ENCODE results near the gene ADH1B. TPM values are rescaled to one million over a fixed set of nuclear protein-coding genes. Genes with fewer than 3 reads are reported as not detected.

ADH1B gene
- total RNA-seq, 1 experiment from 2014 or later, result 1.0 TPM

- TF ChIP-seq, protein P1, sequence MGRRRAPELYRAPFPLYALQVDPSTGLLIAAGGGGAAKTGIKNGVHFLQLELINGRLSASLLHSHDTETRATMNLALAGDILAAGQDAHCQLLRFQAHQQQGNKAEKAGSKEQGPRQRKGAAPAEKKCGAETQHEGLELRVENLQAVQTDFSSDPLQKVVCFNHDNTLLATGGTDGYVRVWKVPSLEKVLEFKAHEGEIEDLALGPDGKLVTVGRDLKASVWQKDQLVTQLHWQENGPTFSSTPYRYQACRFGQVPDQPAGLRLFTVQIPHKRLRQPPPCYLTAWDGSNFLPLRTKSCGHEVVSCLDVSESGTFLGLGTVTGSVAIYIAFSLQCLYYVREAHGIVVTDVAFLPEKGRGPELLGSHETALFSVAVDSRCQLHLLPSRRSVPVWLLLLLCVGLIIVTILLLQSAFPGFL (CRISPR knock-in tag; IDR thresholded peaks at IDR 0.05; ENCODE audit: borderline replicate concordance), result no peak
- TF ChIP-seq ZNF396 (CRISPR knock-in tag; IDR thresholded peaks at IDR 0.05; ENCODE audit: borderline replicate concordance), result no peak
- TF ChIP-seq ZNF232 (CRISPR knock-in tag; IDR thresholded peaks at IDR 0.05), result no peak
- TF ChIP-seq JAZF1 (CRISPR knock-in tag; IDR thresholded peaks at IDR 0.05), result no peak
- no peak for TF ChIP-seq NR3C1 (CRISPR knock-in tag; conservative IDR thresholded peaks at IDR 0.05; ENCODE audit: low read depth)
- no peak for TF ChIP-seq ZNF416 (CRISPR knock-in tag; IDR thresholded peaks at IDR 0.05)
- TF ChIP-seq GRHL2 (CRISPR knock-in tag; IDR thresholded peaks at IDR 0.05; ENCODE audit: insufficient replicate concordance, severe bottlenecking), result no peak
- TF ChIP-seq KAT7 (CRISPR knock-in tag; IDR thresholded peaks at IDR 0.05; ENCODE audit: borderline replicate concordance), result no peak
- no peak for TF ChIP-seq ETV6 (CRISPR knock-in tag; IDR thresholded peaks at IDR 0.05)
- no peak for TF ChIP-seq ZNF317 (CRISPR knock-in tag; IDR thresholded peaks at IDR 0.05; ENCODE audit: borderline replicate concordance, low read depth)
- TF ChIP-seq, protein P2, sequence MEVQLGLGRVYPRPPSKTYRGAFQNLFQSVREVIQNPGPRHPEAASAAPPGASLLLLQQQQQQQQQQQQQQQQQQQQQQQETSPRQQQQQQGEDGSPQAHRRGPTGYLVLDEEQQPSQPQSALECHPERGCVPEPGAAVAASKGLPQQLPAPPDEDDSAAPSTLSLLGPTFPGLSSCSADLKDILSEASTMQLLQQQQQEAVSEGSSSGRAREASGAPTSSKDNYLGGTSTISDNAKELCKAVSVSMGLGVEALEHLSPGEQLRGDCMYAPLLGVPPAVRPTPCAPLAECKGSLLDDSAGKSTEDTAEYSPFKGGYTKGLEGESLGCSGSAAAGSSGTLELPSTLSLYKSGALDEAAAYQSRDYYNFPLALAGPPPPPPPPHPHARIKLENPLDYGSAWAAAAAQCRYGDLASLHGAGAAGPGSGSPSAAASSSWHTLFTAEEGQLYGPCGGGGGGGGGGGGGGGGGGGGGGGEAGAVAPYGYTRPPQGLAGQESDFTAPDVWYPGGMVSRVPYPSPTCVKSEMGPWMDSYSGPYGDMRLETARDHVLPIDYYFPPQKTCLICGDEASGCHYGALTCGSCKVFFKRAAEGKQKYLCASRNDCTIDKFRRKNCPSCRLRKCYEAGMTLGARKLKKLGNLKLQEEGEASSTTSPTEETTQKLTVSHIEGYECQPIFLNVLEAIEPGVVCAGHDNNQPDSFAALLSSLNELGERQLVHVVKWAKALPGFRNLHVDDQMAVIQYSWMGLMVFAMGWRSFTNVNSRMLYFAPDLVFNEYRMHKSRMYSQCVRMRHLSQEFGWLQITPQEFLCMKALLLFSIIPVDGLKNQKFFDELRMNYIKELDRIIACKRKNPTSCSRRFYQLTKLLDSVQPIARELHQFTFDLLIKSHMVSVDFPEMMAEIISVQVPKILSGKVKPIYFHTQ (CRISPR knock-in tag; IDR thresholded peaks at IDR 0.05), result no peak
- no peak for TF ChIP-seq ZNF121 (CRISPR knock-in tag; IDR thresholded peaks at IDR 0.05)
- TF ChIP-seq SMAD3 (CRISPR knock-in tag; IDR thresholded peaks at IDR 0.05; ENCODE audit: borderline replicate concordance), result no peak
- no peak for TF ChIP-seq SP1 (CRISPR knock-in tag; conservative IDR thresholded peaks at IDR 0.05)
Measured at GRCh38 chr4:99273704-99274103, 47.5 kb downstream of the ADH1B start (continued).

- POLR2A ChIA-PET, result no interaction called here
- Mint-ChIP-seq H3K36me3 (peaks cover 4% of the 10 kb centered on the region), H3K4me1 (no peaks in the 10 kb centered on the region), H3K27me3 (ENCODE audit: low read depth) (no peaks in the 10 kb centered on the region), H3K4me3 (no peak overlapping the region), H3K9me3 (peaks cover 32% of the 10 kb centered on the region), H3K27ac (no peak overlapping the region)
- TF ChIP-seq JAZF1 (CRISPR knock-in tag; IDR thresholded peaks at IDR 0.05) (no peak), RELA (CRISPR knock-in tag; IDR thresholded peaks at IDR 0.05; ENCODE audit: borderline replicate concordance) (no peak)
- TF ChIP-seq, protein P1 (CRISPR knock-in tag; IDR thresholded peaks at IDR 0.05; ENCODE audit: borderline replicate concordance), result no peak
- CTCF ChIA-PET, result no interaction called here
- DNase-seq (ENCODE audit: low spot score), result no peak
- no peak for ATAC-seq
Measured at GRCh38 chr4:99264927-99265326, 56.3 kb downstream of the ADH1B start.

Other genes with a start within 250 kb of the ADH1B start
- gene ADH5, start 232.6 kb downstream of the ADH1B start, total RNA-seq (2021), result 244 to 252 TPM (median 247 TPM) in 3 replicates
- 0.11 to 0.18 TPM (median 0.16 TPM) in 3 replicates for gene ADH4, start 177.1 kb downstream of the ADH1B start, total RNA-seq (2021)
- gene ADH6, start 102.2 kb downstream of the ADH1B start, total RNA-seq (2021), result 0.07 TPM in 1 of 3 replicates, not detected in the others
- gene ADH1A, start 30.4 kb downstream of the ADH1B start, total RNA-seq (2021), result 0.11 TPM in 1 of 3 replicates, not detected in the others
- 0.22 to 0.23 TPM in 2 of 3 replicates, not detected in the other for gene ADH1C, start 31.3 kb upstream of the ADH1B start, total RNA-seq (2021)
- gene ADH7, start 113.9 kb upstream of the ADH1B start, total RNA-seq (2021), result not detected in 3 replicates
- gene C4orf17, start 189.6 kb upstream of the ADH1B start, total RNA-seq (2021), result not detected in 3 replicates
- gene TRMT10A, start 242.6 kb upstream of the ADH1B start, total RNA-seq (2021), result 3.3 to 4.5 TPM (median 3.7 TPM) in 3 replicates

Measured in WTC11 (cell line).